Activated naive CD4-positive, alpha-beta T cell treated with anti-CD3 and anti-CD28 coated beads for 36 hours (primary cell): ENCODE results near the gene UNC13B. TPM values are rescaled to one million over a fixed set of nuclear protein-coding genes. Genes with fewer than 3 reads are reported as not detected.
"Not testable (repeated sequence)": the region's sequence is repeated elsewhere in the genome, so short reads cannot be mapped to it uniquely, and the experiment has no call there.

ENCODE experiments used
- CTCF ChIA-PET: fragments of 350-600 bp; sonication (Branson Sonifier 250); formaldehyde crosslinking; loops from one replicate; lab custom pipeline; 2021; ENCODE audit warnings: antibody characterized with exemption; lab: Charles Lee
- DNase-seq: peaks from one replicate; pipeline ENCODE4 v3.0.0-alpha.2; 2020
- H3K27ac Mint-ChIP-seq: one replicate; pipeline ENCODE4 v1.8.0; 2021; ENCODE audit warnings: mild to moderate bottlenecking, mixed read lengths
- H3K27me3 Mint-ChIP-seq: one replicate; pipeline ENCODE4 v1.8.0; 2021; ENCODE audit warnings: low read depth, mixed read lengths
- H3K36me3 Mint-ChIP-seq: one replicate; pipeline ENCODE4 v1.8.0; 2021; ENCODE audit warnings: low read depth, mixed read lengths
- H3K4me1 Mint-ChIP-seq: one replicate; pipeline ENCODE4 v1.8.0; 2021; ENCODE audit warnings: low read depth, mixed read lengths
- H3K4me3 Mint-ChIP-seq: one replicate; pipeline ENCODE4 v1.8.0; 2021; ENCODE audit warnings: mild to moderate bottlenecking, moderate library complexity, mixed read lengths
- H3K9me3 Mint-ChIP-seq: one replicate; pipeline ENCODE4 v1.8.0; 2021; ENCODE audit warnings: mixed read lengths
- intact Hi-C: fragments of 100-400 bp; cut with micrococcal nuclease; formaldehyde crosslinking; loops from one replicate; pipeline ENCODE4 v1.15.1; 2023
- total RNA-seq, 2 experiments: library from RNA; stranded (reverse); gene quantifications; one replicate each; pipeline ENCODE4 v1.2.3, GENCODE V29; 2021

UNC13B gene
- total RNA-seq, 2 experiments from 2014 or later = 5.4 to 6.4 TPM

- Mint-ChIP-seq H3K4me1 (no peaks in the 10 kb centered on the region), H3K4me3 (no peak overlapping the region), H3K36me3 (no peaks in the 10 kb centered on the region), H3K27ac (no peak overlapping the region), H3K9me3 (peaks cover 2% of the 10 kb centered on the region), H3K27me3 (no peaks in the 10 kb centered on the region)
- intact Hi-C loops = no loop called here
- no peak for DNase-seq
- CTCF ChIA-PET = no interaction called here
Measured at GRCh38 chr9:35236692-35237091, 74.9 kb downstream of the UNC13B start.

- Mint-ChIP-seq H3K27me3 (peaks cover 1% of the 10 kb centered on the region), H3K4me1 (no peaks in the 10 kb centered on the region), H3K9me3 (peaks cover 2% of the 10 kb centered on the region)
Measured at GRCh38 chr9:35237311-35237710, 75.5 kb downstream of the UNC13B start.

GRCh38 chr9:35245945-35246344, 84.1 kb downstream of the UNC13B start:
- H3K4me3 Mint-ChIP-seq, H3K9me3 Mint-ChIP-seq, intact Hi-C loops, H3K36me3 Mint-ChIP-seq, H3K27ac Mint-ChIP-seq, DNase-seq, CTCF ChIA-PET, H3K4me1 Mint-ChIP-seq, H3K27me3 Mint-ChIP-seq: not testable (repeated sequence)

More at GRCh38 chr9:35237311-35237710, 75.5 kb downstream of the UNC13B start:
- Mint-ChIP-seq H3K4me3 (no peak overlapping the region), H3K27ac (no peak overlapping the region), H3K36me3 (no peaks in the 10 kb centered on the region)
- intact Hi-C loops = no loop called here
- no peak for DNase-seq
- CTCF ChIA-PET = no interaction called here

DNA sequence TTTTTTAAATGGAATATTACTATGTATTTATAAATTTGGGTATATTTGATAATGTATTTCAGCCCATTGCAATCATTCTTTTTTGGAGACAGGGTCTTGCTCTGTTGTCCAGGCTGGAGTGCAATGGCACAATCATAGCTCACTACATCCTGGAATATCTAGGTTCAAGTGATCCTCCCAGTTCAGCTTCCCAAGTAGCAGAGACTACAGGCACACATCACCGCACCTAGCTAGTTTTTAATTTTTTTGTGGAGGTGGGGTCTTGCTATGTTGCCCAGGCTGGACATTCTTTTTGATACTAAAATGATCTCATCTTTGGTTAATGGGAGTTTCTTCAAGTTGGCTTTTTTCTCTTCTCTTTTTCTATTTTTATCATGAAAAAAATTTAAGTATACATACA, 91.3 kb downstream of the UNC13B start:
- H3K9me3 Mint-ChIP-seq = no peaks in the 10 kb centered on the region
- no peaks in the 10 kb centered on the region for H3K36me3 Mint-ChIP-seq
- DNase-seq = no peak
- H3K27ac Mint-ChIP-seq = no peak overlapping the region
- CTCF ChIA-PET = interaction anchor here (0.7 to 1.6 kb wide), 2 partner anchors 20 to 136 kb away, joined by 3 read pairs; no protein-coding TSS in a partner anchor
- peaks cover 7% of the 10 kb centered on the region for H3K27me3 Mint-ChIP-seq
- no peaks in the 10 kb centered on the region for H3K4me1 Mint-ChIP-seq
- intact Hi-C loops = no loop called here
- H3K4me3 Mint-ChIP-seq = no peak overlapping the region

GRCh38 chr9:35254237-35254636, 92.4 kb downstream of the UNC13B start:
- no peak overlapping the region for H3K27ac Mint-ChIP-seq
- intact Hi-C loops = no loop called here
- no peaks in the 10 kb centered on the region for H3K9me3 Mint-ChIP-seq
- no peaks in the 10 kb centered on the region for H3K4me1 Mint-ChIP-seq
- no peak for DNase-seq
- no peak overlapping the region for H3K4me3 Mint-ChIP-seq
- no peaks in the 10 kb centered on the region for H3K36me3 Mint-ChIP-seq
- H3K27me3 Mint-ChIP-seq = peaks cover 2% of the 10 kb centered on the region
- CTCF ChIA-PET = no interaction called here

- no peak for DNase-seq
- CTCF ChIA-PET = interaction anchor here (0.6 to 2.6 kb wide), 3 partner anchors 138 to 352 kb away, joined by 3 to 13 read pairs (median 4); no protein-coding TSS in a partner anchor
- Mint-ChIP-seq H3K36me3 (no peaks in the 10 kb centered on the region), H3K4me1 (no peaks in the 10 kb centered on the region), H3K27ac (no peak overlapping the region), H3K9me3 (no peaks in the 10 kb centered on the region), H3K27me3 (peaks cover 2% of the 10 kb centered on the region), H3K4me3 (no peak overlapping the region)
- intact Hi-C loops = no loop called here
Measured at GRCh38 chr9:35254984-35255857, 93.4 kb downstream of the UNC13B start.

DNA sequence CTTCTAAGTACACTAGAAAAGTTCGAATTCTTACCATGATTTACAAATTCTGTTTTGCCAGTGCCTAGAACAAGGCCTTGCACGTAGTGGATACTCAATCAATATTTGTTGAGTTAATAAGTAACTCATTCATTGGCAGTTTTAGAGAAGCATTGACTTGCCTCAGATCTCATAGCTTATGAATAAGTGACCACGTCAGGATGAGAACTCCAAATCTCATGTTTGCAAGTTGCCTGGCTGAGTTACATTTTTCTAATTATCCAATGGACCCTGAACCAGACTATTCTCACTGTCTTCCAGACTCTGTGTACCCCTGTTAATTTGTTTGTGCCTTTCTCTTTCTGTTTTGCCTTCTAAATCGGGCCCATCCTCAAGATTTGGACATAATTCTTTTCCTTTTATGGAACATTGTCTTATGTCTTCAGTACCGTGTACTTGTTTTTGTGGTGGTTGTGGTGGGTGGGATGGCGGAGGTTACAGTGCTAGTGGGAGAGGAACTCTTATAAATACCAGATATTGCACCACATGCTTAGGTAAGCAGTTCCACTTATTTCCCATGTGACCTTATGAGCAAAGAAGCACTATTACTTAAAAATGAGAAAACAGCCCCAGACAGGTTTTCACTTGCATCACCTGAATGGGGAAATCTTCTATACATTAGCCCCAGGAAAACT, 96.3 kb downstream of the UNC13B start:
- Mint-ChIP-seq H3K4me3 (no peak overlapping the region), H3K4me1 (no peaks in the 10 kb centered on the region), H3K27ac (no peak overlapping the region), H3K9me3 (no peaks in the 10 kb centered on the region), H3K27me3 (no peaks in the 10 kb centered on the region), H3K36me3 (no peaks in the 10 kb centered on the region)
- CTCF ChIA-PET = interaction anchor here (1.0 to 1.6 kb wide), 6 partner anchors 11 to 219 kb away, joined by 3 to 7 read pairs (median 4); no protein-coding TSS in a partner anchor
- DNase-seq = no peak
- intact Hi-C loops = loop anchor here (2.0 kb wide), 1 partner anchor 359 kb away; no protein-coding TSS in a partner anchor

DNA sequence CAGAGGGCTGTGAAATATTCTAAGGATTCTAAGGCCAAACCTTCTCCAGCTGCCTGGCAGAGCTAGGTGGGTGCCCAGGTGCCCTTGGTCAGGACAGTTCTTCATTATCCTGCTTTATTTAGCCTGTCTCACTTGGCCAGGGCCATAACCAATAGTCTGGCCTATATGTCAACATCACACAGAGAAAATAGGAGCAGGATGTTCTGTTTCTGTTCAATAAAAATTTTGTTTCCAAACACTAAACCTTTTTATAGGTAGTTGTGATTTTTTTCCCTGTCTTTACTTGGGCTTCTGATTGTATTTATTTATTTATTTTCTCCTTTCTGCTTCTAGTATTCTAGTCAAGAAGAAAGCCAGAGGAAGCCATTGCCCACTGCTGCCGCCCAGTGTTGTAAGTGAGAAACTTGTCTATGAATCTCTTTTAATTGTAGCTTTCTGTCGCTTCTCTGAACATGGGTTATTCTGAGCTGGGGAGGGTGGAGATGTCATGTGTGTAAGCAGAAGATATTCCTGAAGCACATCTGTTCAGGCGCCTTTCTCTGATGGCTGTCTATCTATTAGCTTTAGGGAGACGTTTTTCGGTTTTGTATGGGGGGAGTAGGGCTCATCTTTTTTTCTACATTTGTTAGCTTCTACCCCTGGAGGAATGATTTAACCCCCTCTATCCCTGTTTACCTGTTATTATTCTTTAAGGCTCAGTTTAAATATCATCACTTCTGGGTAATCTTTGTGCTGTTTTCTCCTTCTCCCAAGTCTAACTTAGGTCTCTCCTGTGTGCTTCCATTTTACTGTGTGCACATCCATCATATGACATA, 97.1 kb downstream of the UNC13B start:
- DNase-seq = peak; percentile 68
- CTCF ChIA-PET = interaction anchor here (0.5 to 1.6 kb wide), 17 partner anchors 11 to 563 kb away, joined by 3 to 18 read pairs (median 4); partner anchors contain the start of genes ATOSB and UNC13B
- no peaks in the 10 kb centered on the region for H3K36me3 Mint-ChIP-seq
- no peaks in the 10 kb centered on the region for H3K27me3 Mint-ChIP-seq
- no peak overlapping the region for H3K4me3 Mint-ChIP-seq
- H3K4me1 Mint-ChIP-seq = no peaks in the 10 kb centered on the region
- intact Hi-C loops = loop anchor here (1.0 to 2.0 kb wide), 4 partner anchors 143 to 360 kb away; no protein-coding TSS in a partner anchor
- no peak overlapping the region for H3K27ac Mint-ChIP-seq
- H3K9me3 Mint-ChIP-seq = no peaks in the 10 kb centered on the region

GRCh38 chr9:35260186-35260585, 98.4 kb downstream of the UNC13B start:
- no peak for DNase-seq
- no peaks in the 10 kb centered on the region for H3K9me3 Mint-ChIP-seq
- peaks cover 5% of the 10 kb centered on the region for H3K27me3 Mint-ChIP-seq
- no peak overlapping the region for H3K27ac Mint-ChIP-seq
- H3K36me3 Mint-ChIP-seq = no peaks in the 10 kb centered on the region
- intact Hi-C loops = no loop called here
- no peaks in the 10 kb centered on the region for H3K4me1 Mint-ChIP-seq
- H3K4me3 Mint-ChIP-seq = no peak overlapping the region
- CTCF ChIA-PET = interaction anchor here (1.3 to 1.6 kb wide), 3 partner anchors 98 to 146 kb away, joined by 5 to 18 read pairs (median 6); partner anchors contain the start of gene UNC13B

GRCh38 chr9:35262064-35262463, 100.3 kb downstream of the UNC13B start:
- Mint-ChIP-seq H3K36me3 (no peaks in the 10 kb centered on the region), H3K4me1 (no peaks in the 10 kb centered on the region), H3K27ac (no peak overlapping the region), H3K9me3 (no peaks in the 10 kb centered on the region), H3K27me3 (peaks cover 5% of the 10 kb centered on the region), H3K4me3 (no peak overlapping the region)
- intact Hi-C loops = no loop called here
- DNase-seq = no peak
- CTCF ChIA-PET = interaction anchor here (1.2 kb wide), 1 partner anchor 362 kb away, joined by 6 read pairs; no protein-coding TSS in a partner anchor

DNA sequence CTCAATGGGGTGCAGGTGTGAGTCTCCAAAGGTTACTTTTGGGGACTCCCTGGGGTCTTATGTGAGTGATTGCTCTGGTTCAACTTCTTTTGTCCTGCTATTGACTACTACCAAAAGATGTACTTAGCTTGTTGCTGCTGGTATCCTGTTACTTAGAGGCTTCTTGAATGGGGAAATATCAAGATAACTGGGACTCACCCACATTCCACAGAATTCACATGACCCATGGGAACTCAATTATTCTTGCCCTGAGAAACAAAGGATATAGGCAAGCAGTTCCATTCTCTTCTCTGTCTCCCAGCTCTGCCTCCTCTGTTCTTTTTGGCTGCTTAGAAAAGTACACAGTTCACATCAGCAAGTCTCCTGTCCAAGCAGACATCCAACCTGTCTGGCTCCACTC, 105.9 kb downstream of the UNC13B start:
- Mint-ChIP-seq H3K27me3 (peaks cover 9% of the 10 kb centered on the region), H3K4me1 (no peaks in the 10 kb centered on the region), H3K4me3 (no peak overlapping the region), H3K9me3 (no peaks in the 10 kb centered on the region), H3K27ac (no peak overlapping the region), H3K36me3 (no peaks in the 10 kb centered on the region)
- intact Hi-C loops = no loop called here
- no peak for DNase-seq
- CTCF ChIA-PET = no interaction called here
